ENCODE data around the gene GRIFIN. TPM values are rescaled to one million over a fixed set of nuclear protein-coding genes. Genes with fewer than 3 reads are reported as not detected.

The GRIFIN gene
- total RNA-seq, 4 donors from 2014 or later, result not detected

DNA sequence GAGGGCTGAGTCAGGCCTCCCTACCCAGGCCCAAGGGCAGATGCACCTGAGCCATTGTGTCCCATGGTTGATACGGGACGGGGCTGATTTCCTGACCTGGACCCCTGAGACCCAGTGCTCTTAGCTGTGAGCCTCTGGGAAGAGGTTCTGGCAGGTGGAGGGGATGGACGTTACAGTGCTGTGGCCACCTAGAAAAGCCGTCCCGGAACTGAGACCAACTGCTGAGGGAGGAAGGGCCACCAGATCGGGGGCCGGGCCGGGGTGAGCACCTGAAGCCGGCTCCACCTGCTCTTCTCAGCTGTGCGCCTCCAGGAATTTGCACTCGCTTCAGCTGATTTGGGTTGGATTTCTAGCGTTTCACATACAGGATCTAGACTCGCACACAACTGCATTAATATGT is 37.4 kb downstream of the GRIFIN start:
- Histone ChIP-seq H3K9me3 (no peaks in the 10 kb centered on the region), H3K27me3 (no peaks in the 10 kb centered on the region), H3K4me3 (no peak overlapping the region), H3K36me3 (no peaks in the 10 kb centered on the region), H3K4me1 (no peaks in the 10 kb centered on the region), H3K27ac (no peak overlapping the region)
- TF ChIP-seq, protein P1, sequence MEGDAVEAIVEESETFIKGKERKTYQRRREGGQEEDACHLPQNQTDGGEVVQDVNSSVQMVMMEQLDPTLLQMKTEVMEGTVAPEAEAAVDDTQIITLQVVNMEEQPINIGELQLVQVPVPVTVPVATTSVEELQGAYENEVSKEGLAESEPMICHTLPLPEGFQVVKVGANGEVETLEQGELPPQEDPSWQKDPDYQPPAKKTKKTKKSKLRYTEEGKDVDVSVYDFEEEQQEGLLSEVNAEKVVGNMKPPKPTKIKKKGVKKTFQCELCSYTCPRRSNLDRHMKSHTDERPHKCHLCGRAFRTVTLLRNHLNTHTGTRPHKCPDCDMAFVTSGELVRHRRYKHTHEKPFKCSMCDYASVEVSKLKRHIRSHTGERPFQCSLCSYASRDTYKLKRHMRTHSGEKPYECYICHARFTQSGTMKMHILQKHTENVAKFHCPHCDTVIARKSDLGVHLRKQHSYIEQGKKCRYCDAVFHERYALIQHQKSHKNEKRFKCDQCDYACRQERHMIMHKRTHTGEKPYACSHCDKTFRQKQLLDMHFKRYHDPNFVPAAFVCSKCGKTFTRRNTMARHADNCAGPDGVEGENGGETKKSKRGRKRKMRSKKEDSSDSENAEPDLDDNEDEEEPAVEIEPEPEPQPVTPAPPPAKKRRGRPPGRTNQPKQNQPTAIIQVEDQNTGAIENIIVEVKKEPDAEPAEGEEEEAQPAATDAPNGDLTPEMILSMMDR (IDR thresholded peaks at IDR 0.05), result no peak
- TF ChIP-seq POLR2A (IDR thresholded peaks at IDR 0.05), result no peak
- intact Hi-C loops (cut with DNase I; ENCODE audit: low total_unique reads), result no loop called here
- no peak for DNase-seq

DNA sequence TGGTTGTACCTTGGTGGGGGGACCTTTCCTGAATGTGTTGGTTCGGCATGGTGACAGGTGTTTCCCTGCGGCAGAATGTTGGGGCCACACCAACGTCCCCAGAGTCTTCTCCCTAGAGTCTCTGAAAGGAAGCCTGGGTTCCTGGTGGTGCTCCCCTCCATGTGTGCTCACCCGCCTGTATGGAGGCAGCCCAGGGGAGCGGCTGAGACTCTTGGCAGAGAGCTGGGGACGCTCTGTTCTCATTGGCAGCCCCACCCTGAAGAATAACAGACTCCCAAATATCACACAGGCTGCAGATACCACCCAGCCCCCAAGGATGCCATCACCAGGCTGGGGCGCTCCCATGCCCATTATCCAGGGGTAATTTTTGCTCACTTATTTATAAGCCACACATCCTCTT is 38.0 kb downstream of the GRIFIN start:
- H3K36me3 ChIP-seq, result no peaks in the 10 kb centered on the region
- no peak overlapping the region for H3K27ac ChIP-seq
- DNase-seq, result no peak
- no peaks in the 10 kb centered on the region for H3K4me1 ChIP-seq
- no peak for TF ChIP-seq POLR2A (IDR thresholded peaks at IDR 0.05)
- TF ChIP-seq, protein P1 (IDR thresholded peaks at IDR 0.05), result no peak
- H3K27me3 ChIP-seq, result no peaks in the 10 kb centered on the region
- no peaks in the 10 kb centered on the region for H3K9me3 ChIP-seq
- intact Hi-C loops (cut with DNase I; ENCODE audit: low total_unique reads), result no loop called here
- no peak overlapping the region for H3K4me3 ChIP-seq

DNA sequence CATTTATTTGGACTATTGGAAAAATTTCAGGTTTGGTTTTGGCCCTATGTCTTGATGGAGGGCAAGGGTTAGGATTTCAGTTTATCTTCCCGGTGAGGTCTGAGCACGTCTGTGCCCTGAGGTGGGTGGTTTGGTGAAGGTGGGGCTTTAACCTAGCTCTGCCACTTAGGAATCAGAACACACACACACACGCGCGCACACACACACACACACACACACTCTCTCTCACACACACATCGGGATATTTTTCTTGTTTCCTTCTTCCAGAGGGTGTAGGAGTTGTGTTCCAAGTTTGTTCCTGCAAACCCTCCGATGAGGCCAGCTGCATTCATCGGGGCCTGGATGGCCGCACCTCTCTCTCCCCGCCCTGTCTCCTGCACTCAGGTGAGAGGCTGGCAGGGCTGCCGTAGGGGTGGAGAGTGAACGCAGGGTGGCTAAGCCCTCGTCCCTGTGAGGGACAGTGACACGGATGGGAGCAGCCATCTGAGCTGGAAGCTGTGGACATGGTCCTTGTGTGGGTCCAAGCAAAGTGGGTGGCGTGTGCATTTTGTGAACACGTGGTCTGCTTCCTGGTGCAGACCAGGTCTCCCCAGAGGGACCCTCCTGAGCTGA is 38.6 kb downstream of the GRIFIN start:
- Histone ChIP-seq H3K9me3 (no peaks in the 10 kb centered on the region), H3K4me3 (no peak overlapping the region), H3K27me3 (no peaks in the 10 kb centered on the region), H3K27ac (no peak overlapping the region), H3K36me3 (no peaks in the 10 kb centered on the region), H3K4me1 (no peaks in the 10 kb centered on the region)
- no peak for TF ChIP-seq POLR2A (IDR thresholded peaks at IDR 0.05)
- TF ChIP-seq, protein P1 (IDR thresholded peaks at IDR 0.05), result no peak
- DNase-seq, result no peak
- intact Hi-C loops (cut with DNase I; ENCODE audit: low total_unique reads), result no loop called here

DNA sequence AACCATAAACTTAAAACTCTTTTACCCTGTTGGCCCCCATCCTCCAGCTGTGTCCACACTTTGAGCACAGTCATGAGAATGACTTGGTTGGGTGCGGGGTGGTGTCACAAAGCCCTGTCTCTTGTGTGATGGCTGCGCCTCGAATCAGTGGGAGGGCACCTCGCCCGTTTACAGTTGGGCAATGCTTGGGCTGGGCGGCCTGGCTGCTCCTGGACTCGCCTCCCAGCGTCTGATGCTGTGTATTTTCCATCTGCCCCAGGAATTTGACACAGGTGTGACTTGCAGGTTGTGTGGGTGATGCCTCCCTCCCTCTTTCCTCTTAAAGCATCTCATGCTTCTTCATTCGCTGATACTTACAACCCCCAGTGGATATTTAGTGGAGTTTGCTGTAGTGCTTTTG is 39.1 kb downstream of the GRIFIN start:
- no peak for DNase-seq
- Histone ChIP-seq H3K4me1 (no peaks in the 10 kb centered on the region), H3K9me3 (no peaks in the 10 kb centered on the region), H3K27ac (no peak overlapping the region), H3K4me3 (no peak overlapping the region), H3K27me3 (no peaks in the 10 kb centered on the region), H3K36me3 (no peaks in the 10 kb centered on the region)
- intact Hi-C loops (cut with DNase I; ENCODE audit: low total_unique reads), result no loop called here
- no peak for TF ChIP-seq POLR2A (IDR thresholded peaks at IDR 0.05)
- TF ChIP-seq, protein P1 (IDR thresholded peaks at IDR 0.05), result no peak

DNA sequence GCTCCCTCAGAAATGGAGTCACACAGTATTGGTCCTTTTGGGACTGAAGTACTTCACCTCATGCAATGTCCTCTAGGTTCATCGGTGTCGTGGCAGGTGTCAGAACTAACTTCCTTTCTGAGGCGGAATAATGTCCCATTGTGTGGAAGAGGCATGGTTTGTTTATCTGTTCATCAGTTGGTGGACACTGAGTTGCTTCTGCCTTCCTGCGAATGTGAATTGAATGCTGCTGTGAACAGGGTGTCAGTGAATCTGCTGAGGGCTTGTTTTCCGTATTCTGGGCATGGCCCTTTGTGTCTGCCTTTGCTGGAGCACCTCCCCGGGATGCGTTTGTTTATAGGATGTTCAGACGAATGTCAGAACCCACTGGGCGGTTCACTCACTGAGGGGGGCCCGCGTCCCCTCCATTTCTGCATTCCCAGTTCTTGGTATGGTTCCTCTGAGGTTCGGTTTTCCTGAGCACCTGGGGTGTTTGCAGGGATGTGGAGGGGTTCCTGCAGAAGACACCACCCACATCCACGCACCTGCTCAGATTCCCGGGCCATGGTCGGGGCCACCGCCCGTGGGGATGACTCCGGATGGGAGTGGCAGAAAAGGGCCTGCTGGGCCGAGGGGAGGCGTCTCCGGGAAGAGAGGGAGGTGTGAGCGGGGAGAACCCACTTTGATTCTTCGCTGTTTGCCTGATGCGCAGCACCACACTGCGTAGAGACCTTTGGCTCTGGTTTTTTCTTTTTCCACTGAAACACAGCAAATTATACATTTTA is 39.7 kb downstream of the GRIFIN start:
- H3K27me3 ChIP-seq, result no peaks in the 10 kb centered on the region
- TF ChIP-seq, protein P1 (IDR thresholded peaks at IDR 0.05), result no peak
- TF ChIP-seq POLR2A (IDR thresholded peaks at IDR 0.05), result no peak
- H3K27ac ChIP-seq, result no peak overlapping the region
- DNase-seq, result no peak
- no peaks in the 10 kb centered on the region for H3K36me3 ChIP-seq
- H3K4me1 ChIP-seq, result no peaks in the 10 kb centered on the region
- intact Hi-C loops (cut with DNase I; ENCODE audit: low total_unique reads), result no loop called here
- H3K4me3 ChIP-seq, result no peak overlapping the region
- H3K9me3 ChIP-seq, result no peaks in the 10 kb centered on the region
